Activated naive CD8-positive, alpha-beta T cell treated with anti-CD3 and anti-CD28 coated beads, Interleukin-2, amount 10 ng/mL, durations not matched to agents 7 days and 5 days (primary cell): ENCODE results near the gene ALAS1. TPM values are rescaled to one million over a fixed set of nuclear protein-coding genes. Genes with fewer than 3 reads are reported as not detected.

Experiments used
- ATAC-seq: fragments of 150-1000 bp; cut with Tn5 transposase; one replicate; pipeline ENCODE4 v1.10.0; 2021; ENCODE audit warnings: low read depth, moderate library complexity
- POLR2A ChIA-PET: fragments of 350-600 bp; sonication (Branson Sonifier 250); formaldehyde crosslinking; loops from one replicate; lab custom pipeline; 2021; ENCODE audit warnings: antibody characterized with exemption; lab: Charles Lee
- DNase-seq: peaks from one replicate; pipeline ENCODE4 v3.0.0; 2021
- H3K27ac Mint-ChIP-seq: one replicate; pipeline ENCODE4 v1.8.0; 2022; ENCODE audit warnings: mild to moderate bottlenecking, mixed read lengths
- H3K27me3 Mint-ChIP-seq: one replicate; pipeline ENCODE4 v1.8.0; 2022; ENCODE audit warnings: mild to moderate bottlenecking, moderate library complexity, mixed read lengths
- H3K36me3 Mint-ChIP-seq: one replicate; pipeline ENCODE4 v1.8.0; 2021; ENCODE audit warnings: mild to moderate bottlenecking, mixed read lengths
- H3K4me1 Mint-ChIP-seq: one replicate; pipeline ENCODE4 v1.8.0; 2021; ENCODE audit warnings: mixed read lengths
- H3K4me3 Mint-ChIP-seq: one replicate; pipeline ENCODE4 v1.8.0; 2022; ENCODE audit warnings: mild to moderate bottlenecking, moderate library complexity, mixed read lengths
- H3K9me3 Mint-ChIP-seq: one replicate; pipeline ENCODE4 v1.8.0; 2021; ENCODE audit warnings: mixed read lengths
- total RNA-seq, 2 experiments: library from RNA; stranded (reverse); gene quantifications; one replicate each; pipeline ENCODE4 v1.2.3, GENCODE V29; 2021

ALAS1 gene
- total RNA-seq, 2 experiments from 2014 or later: 46.9 to 50.1 TPM

DNA sequence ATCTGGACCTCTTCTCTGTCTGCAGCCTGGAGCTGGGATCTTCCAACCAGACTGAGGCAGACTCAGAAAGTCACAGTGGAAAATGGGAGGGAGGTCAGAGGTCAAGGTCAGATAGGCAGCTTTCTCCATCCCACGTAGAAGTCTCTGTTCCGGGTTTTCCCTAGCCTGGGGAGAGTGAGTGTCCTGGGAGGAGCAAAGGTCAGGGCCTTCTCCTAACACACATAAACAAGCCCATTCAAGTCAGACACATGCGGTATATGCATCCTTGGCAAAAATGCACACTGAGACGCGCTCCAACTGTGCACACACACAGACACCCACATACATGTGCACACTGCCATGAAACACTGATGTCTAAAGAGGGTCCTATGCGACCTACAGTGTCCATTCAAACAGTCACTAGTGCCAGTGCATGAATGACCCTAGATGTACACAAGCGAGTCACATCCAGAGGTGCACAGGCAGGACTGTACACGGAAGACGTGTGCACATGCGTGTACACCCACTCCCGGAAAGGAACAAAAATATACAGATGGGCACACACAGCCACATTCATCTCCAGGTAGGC is 40.3 kb downstream of the ALAS1 start:
- no peaks in the 10 kb centered on the region for H3K9me3 Mint-ChIP-seq
- H3K4me1 Mint-ChIP-seq: peaks cover 55% of the 10 kb centered on the region
- ATAC-seq (no peak), DNase-seq (no peak)
- H3K36me3 Mint-ChIP-seq: peaks cover 22% of the 10 kb centered on the region
- POLR2A ChIA-PET: interaction anchor here (0.6 to 30.7 kb wide), 7 partner anchors 14 to 242 kb away, joined by 3 to 1053 read pairs (median 4); partner anchors contain the start of genes GLYCTK, RPL29, TLR9 and WDR82
- no peaks in the 10 kb centered on the region for H3K27me3 Mint-ChIP-seq
- H3K27ac Mint-ChIP-seq: peak overlapping the region; percentile 92
- peak overlapping the region; percentile 99 for H3K4me3 Mint-ChIP-seq

DNA sequence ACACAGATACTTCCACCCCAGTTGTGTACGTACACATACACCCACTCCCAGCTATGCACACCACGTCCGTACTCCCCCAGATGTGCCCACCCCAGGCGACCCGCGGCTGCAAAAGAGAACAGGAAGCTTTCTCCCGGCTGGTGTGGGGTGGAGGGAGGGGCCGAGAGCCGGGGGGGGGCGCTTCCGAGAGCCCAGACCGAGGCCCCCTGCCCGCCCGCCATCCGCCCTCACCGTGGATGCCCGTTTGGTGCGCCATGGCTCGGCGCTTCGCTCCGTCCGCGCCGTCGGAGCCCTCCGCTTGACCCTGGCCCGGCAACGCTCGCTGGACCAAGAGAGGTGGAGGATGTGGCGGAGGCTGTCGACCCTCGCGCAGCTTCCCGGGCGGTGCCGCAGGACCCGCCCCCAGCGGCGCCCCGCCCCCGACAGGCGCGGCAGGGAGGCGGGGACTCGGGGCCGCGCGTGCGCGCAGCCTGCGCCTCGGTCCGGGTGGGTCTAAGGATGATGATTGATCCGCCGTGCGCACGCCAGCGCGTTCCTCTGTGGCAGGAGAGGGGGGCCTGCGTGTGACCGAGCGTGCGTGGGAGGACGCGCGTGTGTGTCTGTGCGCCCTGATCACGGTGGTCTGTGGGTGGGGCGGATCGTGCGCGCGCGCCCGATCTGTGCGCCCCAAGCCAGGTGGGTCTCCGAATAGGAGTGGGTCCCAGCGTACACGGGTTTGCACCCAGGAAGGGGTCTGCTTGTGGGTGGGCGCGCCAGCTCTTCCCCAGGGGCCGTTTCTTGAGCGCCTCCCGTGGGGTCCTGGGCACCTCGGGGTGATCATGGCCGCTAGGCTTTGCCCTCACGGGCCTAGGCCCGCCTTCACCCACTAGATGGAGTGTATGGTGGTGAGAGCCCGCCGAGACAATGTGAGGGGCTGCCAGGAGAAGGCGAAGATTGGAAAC is 41.1 kb downstream of the ALAS1 start, which contains the start of gene TWF2:
TSS of gene TWF2 (minus strand) at position 398 of the 941 bp plus-strand sequence. CDS start at position 256, 142 bp downstream.
- peak within 1 kb of the TSS; percentile 96 for H3K27ac Mint-ChIP-seq
- peaks cover 19% of the 10 kb centered on the region for H3K36me3 Mint-ChIP-seq
- H3K9me3 Mint-ChIP-seq: no peaks in the 10 kb centered on the region
- POLR2A ChIA-PET: interaction anchor here (0.6 to 30.7 kb wide), 7 partner anchors 13 to 128 kb away, joined by 3 to 1053 read pairs (median 4); partner anchors contain the start of genes GLYCTK, TLR9 and WDR82
- ATAC-seq (peak; percentile 72), DNase-seq (peak; percentile 98)
- H3K27me3 Mint-ChIP-seq: no peaks in the 10 kb centered on the region
- H3K4me1 Mint-ChIP-seq: peaks cover 57% of the 10 kb centered on the region
- peak within 1 kb of the TSS; percentile 99 for H3K4me3 Mint-ChIP-seq

GRCh38 chr3:52240059-52240885 is 42.3 kb downstream of the ALAS1 start:
- Mint-ChIP-seq H3K36me3 (peaks cover 19% of the 10 kb centered on the region), H3K27me3 (no peaks in the 10 kb centered on the region), H3K9me3 (no peaks in the 10 kb centered on the region), H3K27ac (peak overlapping the region; percentile 96), H3K4me3 (peak overlapping the region; percentile 99), H3K4me1 (peaks cover 57% of the 10 kb centered on the region)
- ATAC-seq (peak; percentile 48), DNase-seq (peak; percentile 59)
- POLR2A ChIA-PET: interaction anchor here (0.6 to 30.7 kb wide), 10 partner anchors 9 to 268 kb away, joined by 3 to 1053 read pairs (median 6); partner anchors contain the start of genes GLYCTK, RPL29, TLR9 and WDR82

- Mint-ChIP-seq H3K36me3 (peaks cover 14% of the 10 kb centered on the region), H3K4me1 (peaks cover 53% of the 10 kb centered on the region), H3K4me3 (peak overlapping the region; percentile 99), H3K27ac (peak overlapping the region; percentile 96), H3K27me3 (no peaks in the 10 kb centered on the region), H3K9me3 (no peaks in the 10 kb centered on the region)
- ATAC-seq (no peak), DNase-seq (peak; percentile 22)
- POLR2A ChIA-PET: interaction anchor here (1.0 to 30.7 kb wide), 8 partner anchors 9 to 245 kb away, joined by 3 to 1053 read pairs (median 6); partner anchors contain the start of genes GLYCTK, RPL29, TLR9 and WDR82
These were observed 43.0 kb downstream of the ALAS1 start for GRCh38 chr3:52240886-52241370.

- Mint-ChIP-seq H3K27ac (peak overlapping the region; percentile 79), H3K27me3 (no peaks in the 10 kb centered on the region), H3K4me3 (peak overlapping the region; percentile 43), H3K4me1 (peaks cover 52% of the 10 kb centered on the region), H3K36me3 (peaks cover 12% of the 10 kb centered on the region), H3K9me3 (no peaks in the 10 kb centered on the region)
- POLR2A ChIA-PET: interaction anchor here (6.5 to 30.7 kb wide), 2 partner anchors 10 to 36 kb away, joined by 158 to 1053 read pairs; partner anchors contain the start of genes GLYCTK and WDR82
- no peak for DNase-seq
- ATAC-seq: no peak
These were observed 44.1 kb downstream of the ALAS1 start for GRCh38 chr3:52242039-52242438.

- peak overlapping the region; percentile 91 for H3K27ac Mint-ChIP-seq
- no peak for DNase-seq
- H3K9me3 Mint-ChIP-seq: no peaks in the 10 kb centered on the region
- no peaks in the 10 kb centered on the region for H3K27me3 Mint-ChIP-seq
- peak overlapping the region; percentile 85 for H3K4me3 Mint-ChIP-seq
- H3K4me1 Mint-ChIP-seq: peaks cover 61% of the 10 kb centered on the region
- POLR2A ChIA-PET: interaction anchor here (3.1 to 30.7 kb wide), 3 partner anchors 8 to 34 kb away, joined by 18 to 1053 read pairs (median 50); partner anchors contain the start of genes GLYCTK and WDR82
- ATAC-seq: no peak
- H3K36me3 Mint-ChIP-seq: peaks cover 25% of the 10 kb centered on the region
These were observed 46.0 kb downstream of the ALAS1 start for GRCh38 chr3:52243791-52244628.

GRCh38 chr3:52245322-52246263 is 47.6 kb downstream of the ALAS1 start, which contains the start of gene PPM1M:
TSS of gene PPM1M (plus strand) at chr3:52245759. CDS start at chr3:52245825, 66 bp downstream.
- Mint-ChIP-seq H3K4me3 (peak within 1 kb of the TSS; percentile 91), H3K27ac (peak within 1 kb of the TSS; percentile 94)
- POLR2A ChIA-PET: interaction anchor here (1.1 to 30.7 kb wide), 6 partner anchors 9 to 573 kb away, joined by 3 to 1053 read pairs (median 19); partner anchors contain the start of genes GLYCTK and WDR82

DNA sequence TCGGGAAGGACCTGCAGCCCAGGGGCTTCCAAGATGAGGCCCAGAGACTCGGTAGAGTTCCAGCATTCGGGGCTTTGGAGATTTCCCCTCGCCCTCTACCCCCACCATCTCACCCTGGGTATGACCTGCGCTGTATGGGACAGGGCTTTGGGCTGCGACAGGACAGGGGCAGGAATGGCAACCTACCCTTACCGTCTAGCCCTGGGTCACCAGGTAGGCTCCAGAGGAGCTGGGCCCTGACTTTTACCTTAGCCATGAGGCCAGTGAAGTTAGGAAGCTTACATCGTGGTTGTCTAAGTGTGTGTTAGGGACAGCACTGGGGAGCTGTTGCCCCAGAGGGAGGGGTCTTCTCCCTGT is 48.3 kb downstream of the ALAS1 start:
- Mint-ChIP-seq H3K4me1 (peaks cover 59% of the 10 kb centered on the region), H3K27me3 (no peaks in the 10 kb centered on the region), H3K4me3 (peak overlapping the region; percentile 91), H3K27ac (peak overlapping the region; percentile 94), H3K36me3 (peaks cover 29% of the 10 kb centered on the region), H3K9me3 (no peaks in the 10 kb centered on the region)
- peak; percentile 8 for ATAC-seq
- POLR2A ChIA-PET: interaction anchor here (1.1 to 30.7 kb wide), 6 partner anchors 8 to 574 kb away, joined by 3 to 1053 read pairs (median 19); partner anchors contain the start of genes GLYCTK and WDR82
- no peak for DNase-seq

More at GRCh38 chr3:52245322-52246263, 47.6 kb downstream of the ALAS1 start, which contains the start of gene PPM1M:
- Mint-ChIP-seq H3K9me3 (no peaks in the 10 kb centered on the region), H3K4me1 (peaks cover 63% of the 10 kb centered on the region), H3K36me3 (peaks cover 30% of the 10 kb centered on the region), H3K27me3 (no peaks in the 10 kb centered on the region)
- DNase-seq (peak; percentile 81), ATAC-seq (peak; percentile 57)

GRCh38 chr3:52246728-52247408 is 48.9 kb downstream of the ALAS1 start:
- Mint-ChIP-seq H3K27ac (peak overlapping the region; percentile 94), H3K4me3 (peak overlapping the region; percentile 91), H3K36me3 (peaks cover 29% of the 10 kb centered on the region), H3K9me3 (no peaks in the 10 kb centered on the region), H3K4me1 (peaks cover 59% of the 10 kb centered on the region), H3K27me3 (no peaks in the 10 kb centered on the region)
- DNase-seq (peak; percentile 53), ATAC-seq (peak; percentile 12)
- POLR2A ChIA-PET: interaction anchor here (1.1 to 30.7 kb wide), 6 partner anchors 7 to 575 kb away, joined by 3 to 1053 read pairs (median 19); partner anchors contain the start of genes GLYCTK and WDR82
